ENCODE data around the gene SLC6A1. TPM values are rescaled to one million over a fixed set of nuclear protein-coding genes. Genes with fewer than 3 reads are reported as not detected.

SLC6A1 gene
- total RNA-seq, 1 donor from 2014 or later: not detected

DNA sequence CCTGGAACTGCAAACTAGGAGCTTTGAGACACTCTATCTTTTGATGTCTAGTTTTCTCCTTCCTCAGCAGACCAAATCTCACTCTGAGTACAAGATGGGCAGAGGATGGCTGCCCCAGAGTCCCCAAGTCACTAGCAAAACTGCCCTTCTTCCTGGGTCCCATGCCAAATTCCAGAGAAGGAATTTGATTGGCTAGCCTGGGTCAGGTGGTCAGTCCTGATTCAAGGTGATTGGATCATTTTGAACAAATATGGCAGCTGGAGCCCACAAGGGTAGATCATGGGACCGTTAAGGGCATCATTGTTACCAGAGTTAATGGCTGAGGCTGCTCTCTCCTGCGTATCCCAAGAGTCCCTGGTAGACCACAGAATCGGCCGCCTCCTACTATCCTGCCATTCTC lies 21.7 kb downstream of the SLC6A1 start:
- H3K4me3 ChIP-seq (ENCODE audit: low read depth, low read length): no peak overlapping the region
- TF ChIP-seq, protein P1, sequence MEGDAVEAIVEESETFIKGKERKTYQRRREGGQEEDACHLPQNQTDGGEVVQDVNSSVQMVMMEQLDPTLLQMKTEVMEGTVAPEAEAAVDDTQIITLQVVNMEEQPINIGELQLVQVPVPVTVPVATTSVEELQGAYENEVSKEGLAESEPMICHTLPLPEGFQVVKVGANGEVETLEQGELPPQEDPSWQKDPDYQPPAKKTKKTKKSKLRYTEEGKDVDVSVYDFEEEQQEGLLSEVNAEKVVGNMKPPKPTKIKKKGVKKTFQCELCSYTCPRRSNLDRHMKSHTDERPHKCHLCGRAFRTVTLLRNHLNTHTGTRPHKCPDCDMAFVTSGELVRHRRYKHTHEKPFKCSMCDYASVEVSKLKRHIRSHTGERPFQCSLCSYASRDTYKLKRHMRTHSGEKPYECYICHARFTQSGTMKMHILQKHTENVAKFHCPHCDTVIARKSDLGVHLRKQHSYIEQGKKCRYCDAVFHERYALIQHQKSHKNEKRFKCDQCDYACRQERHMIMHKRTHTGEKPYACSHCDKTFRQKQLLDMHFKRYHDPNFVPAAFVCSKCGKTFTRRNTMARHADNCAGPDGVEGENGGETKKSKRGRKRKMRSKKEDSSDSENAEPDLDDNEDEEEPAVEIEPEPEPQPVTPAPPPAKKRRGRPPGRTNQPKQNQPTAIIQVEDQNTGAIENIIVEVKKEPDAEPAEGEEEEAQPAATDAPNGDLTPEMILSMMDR (conservative IDR thresholded peaks at IDR 0.05; ENCODE audit: low read depth, low read length): no peak

DNA sequence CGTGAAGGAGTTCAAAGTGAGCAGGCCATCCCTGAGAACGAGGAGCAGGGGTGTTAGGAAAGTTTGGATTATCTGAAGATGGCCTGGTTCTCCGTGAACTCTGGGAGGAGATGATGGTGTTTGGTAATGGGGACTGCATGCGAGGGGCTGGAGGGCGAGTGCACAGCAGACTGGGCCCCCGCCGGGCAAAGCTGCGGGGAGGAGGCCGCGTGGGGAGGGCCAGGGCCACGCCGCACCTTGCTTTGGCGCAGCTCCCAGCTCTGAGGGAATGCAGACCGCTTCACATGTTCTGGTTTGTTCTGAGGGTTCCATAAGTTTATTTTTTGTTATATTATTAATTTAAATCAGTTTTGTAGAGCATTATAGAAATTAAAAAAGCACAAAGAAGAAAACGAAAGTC lies 22.2 kb downstream of the SLC6A1 start:
- no peak overlapping the region for H3K4me3 ChIP-seq (ENCODE audit: low read depth, low read length)
- no peak for DNase-seq (ENCODE audit: low read depth)
- TF ChIP-seq, protein P1 (conservative IDR thresholded peaks at IDR 0.05; ENCODE audit: low read depth, low read length): no peak

More for the DNA sequence above, 21.7 kb downstream of the SLC6A1 start:
- no peak for DNase-seq (ENCODE audit: low read depth)

DNA sequence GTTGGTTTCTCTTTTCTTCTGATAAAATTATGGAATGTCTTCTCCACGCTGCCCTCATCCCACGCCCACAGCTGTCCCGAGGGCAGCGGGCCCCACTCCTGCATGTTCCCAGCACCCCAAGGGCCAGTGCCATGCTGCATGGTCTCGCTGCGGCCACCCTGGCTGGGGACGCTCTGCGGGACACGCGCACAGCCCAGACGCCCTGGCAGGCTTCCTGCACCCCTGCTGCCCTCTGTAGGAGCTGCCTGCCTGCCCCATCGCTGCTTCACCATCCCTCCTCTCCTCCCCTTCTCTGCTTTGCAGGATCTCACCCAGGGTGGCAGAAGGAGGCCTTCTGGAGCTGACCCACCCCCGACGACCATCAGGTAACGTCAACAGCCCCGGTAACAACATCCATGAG lies 22.8 kb downstream of the SLC6A1 start:
- no peak for DNase-seq (ENCODE audit: low read depth)
- no peak overlapping the region for H3K4me3 ChIP-seq (ENCODE audit: low read depth, low read length)
- TF ChIP-seq, protein P1 (conservative IDR thresholded peaks at IDR 0.05; ENCODE audit: low read depth, low read length): no peak

DNA sequence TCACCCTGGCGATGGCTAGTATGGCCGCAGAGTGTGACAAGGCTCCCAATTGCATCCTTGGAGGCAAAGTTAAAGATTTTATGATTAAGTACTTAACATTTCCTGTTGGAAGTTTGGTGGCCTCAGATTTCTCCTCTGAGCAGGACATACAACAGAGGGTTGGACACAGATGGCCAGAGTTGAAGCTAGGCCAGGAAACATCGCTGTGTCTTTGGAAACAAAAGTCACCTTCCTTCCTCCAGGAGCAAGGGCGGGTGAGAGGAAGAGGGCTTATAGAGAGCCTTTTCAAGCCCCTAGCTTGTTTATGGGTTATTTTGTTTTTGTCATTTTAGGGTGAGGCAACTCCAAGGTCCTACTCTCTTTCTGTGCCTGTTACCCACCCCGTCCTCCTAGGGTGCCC lies 24.2 kb downstream of the SLC6A1 start:
- TF ChIP-seq, protein P1 (conservative IDR thresholded peaks at IDR 0.05; ENCODE audit: low read depth, low read length): no peak
- no peak overlapping the region for H3K4me3 ChIP-seq (ENCODE audit: low read depth, low read length)
- no peak for DNase-seq (ENCODE audit: low read depth)

DNA sequence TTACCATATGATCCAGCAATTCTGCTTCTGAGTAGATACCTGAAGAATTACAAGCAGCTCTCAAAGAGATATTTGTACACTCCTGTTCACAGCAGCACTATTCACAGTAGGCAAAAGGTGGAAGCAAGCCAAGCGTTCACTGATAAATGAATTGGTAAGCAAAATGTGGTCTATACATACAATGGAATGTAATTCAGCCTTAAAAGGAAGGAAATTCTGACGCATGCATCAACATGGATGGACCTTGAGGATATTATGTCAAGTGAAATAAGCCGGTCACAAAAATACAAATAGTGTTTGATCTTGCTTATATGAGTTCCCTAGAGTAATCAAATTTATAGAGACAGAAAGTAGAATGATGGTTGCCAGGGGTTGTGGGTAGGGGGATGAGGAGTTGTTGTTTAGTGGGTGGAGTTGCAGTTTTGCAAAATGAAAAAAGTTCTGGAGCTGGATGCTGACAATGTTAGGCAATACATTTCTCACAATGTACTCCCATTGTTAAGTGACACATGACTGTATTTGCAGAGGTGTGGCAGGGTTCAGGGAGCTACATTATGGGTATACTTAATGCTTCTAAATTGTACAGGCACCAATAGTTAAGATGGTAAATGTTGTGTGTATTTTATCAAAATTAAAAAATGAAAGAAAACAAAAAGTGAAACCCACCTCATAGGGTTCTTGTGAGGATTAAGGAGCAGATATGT lies 26.7 kb downstream of the SLC6A1 start:
- H3K4me3 ChIP-seq (ENCODE audit: low read depth, low read length): no peak overlapping the region
- TF ChIP-seq, protein P1 (conservative IDR thresholded peaks at IDR 0.05; ENCODE audit: low read depth, low read length): no peak
- DNase-seq (ENCODE audit: low read depth): no peak

DNA sequence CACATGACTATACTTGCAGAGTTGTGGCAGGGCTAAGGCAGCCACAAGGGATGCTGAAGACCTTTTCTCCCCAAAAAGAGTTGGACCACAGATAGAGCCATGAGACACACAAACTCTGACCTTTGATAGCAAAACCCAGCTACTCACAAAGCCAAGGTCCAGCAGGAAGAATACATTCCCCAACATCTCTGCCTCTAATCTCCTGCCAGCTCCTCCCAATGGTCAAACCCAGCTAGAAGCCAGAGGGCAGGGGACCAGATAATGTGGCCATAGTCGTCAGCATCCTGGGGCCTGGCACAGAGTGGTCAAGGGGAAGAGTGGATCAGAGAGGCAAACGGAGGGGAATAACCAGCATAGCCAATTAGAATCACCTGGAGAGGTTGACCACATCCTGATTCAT lies 28.2 kb downstream of the SLC6A1 start:
- TF ChIP-seq, protein P1 (conservative IDR thresholded peaks at IDR 0.05; ENCODE audit: low read depth, low read length): no peak
- no peak for DNase-seq (ENCODE audit: low read depth)
- H3K4me3 ChIP-seq (ENCODE audit: low read depth, low read length): no peak overlapping the region

DNA sequence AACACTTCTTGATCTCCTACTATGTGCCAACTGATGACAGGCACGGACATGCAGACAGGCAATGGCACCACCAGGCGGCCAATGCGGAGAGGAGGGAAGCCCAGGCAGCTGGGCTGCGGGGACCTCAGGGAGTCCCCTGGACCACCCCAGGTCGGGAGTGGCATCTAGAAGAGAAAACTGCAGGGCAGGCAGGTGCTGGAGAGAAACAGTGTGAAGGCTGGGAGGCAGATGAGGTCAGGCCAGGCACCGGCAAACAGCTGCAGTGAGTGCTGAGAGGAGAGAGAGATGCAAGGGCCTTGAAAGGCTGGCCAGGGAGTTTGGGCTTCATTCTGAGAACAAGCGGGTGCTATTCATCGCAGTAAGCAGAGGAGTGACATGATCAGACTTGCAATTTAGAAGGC lies 29.1 kb downstream of the SLC6A1 start:
- DNase-seq (ENCODE audit: low read depth): no peak
- no peak overlapping the region for H3K4me3 ChIP-seq (ENCODE audit: low read depth, low read length)
- TF ChIP-seq, protein P1 (conservative IDR thresholded peaks at IDR 0.05; ENCODE audit: low read depth, low read length): no peak

Data from epithelial cell of proximal tubule (primary cell).